Ovary (tissue), 3 donors: ENCODE measurements around the gene HAUS8.

Experiments used
- EP300 ChIP-seq: sonication (generic); formaldehyde crosslinking; IDR thresholded peaks from one replicate; pipeline ENCODE4 v1.6.1; 2017; ENCODE audit warnings: antibody characterized with exemption
- TF ChIP-seq, protein P1 (sequence below), 3 donors: fragments of 450-650 bp in 2 of 3; fragments of 200-600 bp in 1 of 3; IDR thresholded peaks; one replicate each; pipeline versions ENCODE4 v1.5.1 to v1.8.0; 2016 to 2022; ENCODE audit warnings: antibody characterized with exemption in 3 of 3, mild to moderate bottlenecking in 1 of 3
- donor health status: DM: no; HTN: no; CAD: no.

DNA sequence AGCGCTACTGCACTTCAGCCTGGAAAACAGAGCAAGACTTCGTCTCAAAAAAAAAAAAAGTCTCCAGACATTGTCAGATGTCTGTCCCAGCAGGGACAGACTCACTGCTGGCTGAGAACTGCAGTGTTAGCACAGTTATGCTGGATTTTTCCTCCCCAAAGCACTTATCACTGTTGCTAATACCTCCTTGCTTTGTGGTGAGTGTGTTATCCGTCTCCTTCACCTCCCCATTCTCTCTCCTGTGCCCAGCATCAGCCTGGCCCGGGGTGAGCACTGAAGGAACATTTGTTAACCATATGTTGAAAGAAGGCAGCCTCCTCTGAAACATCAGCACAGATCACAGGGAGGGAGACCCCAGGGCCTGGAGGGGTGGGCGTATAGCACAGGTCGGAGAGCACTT lies 11.6 kb upstream of the HAUS8 start:
- TF ChIP-seq EP300 = no peak
- TF ChIP-seq, protein P1, sequence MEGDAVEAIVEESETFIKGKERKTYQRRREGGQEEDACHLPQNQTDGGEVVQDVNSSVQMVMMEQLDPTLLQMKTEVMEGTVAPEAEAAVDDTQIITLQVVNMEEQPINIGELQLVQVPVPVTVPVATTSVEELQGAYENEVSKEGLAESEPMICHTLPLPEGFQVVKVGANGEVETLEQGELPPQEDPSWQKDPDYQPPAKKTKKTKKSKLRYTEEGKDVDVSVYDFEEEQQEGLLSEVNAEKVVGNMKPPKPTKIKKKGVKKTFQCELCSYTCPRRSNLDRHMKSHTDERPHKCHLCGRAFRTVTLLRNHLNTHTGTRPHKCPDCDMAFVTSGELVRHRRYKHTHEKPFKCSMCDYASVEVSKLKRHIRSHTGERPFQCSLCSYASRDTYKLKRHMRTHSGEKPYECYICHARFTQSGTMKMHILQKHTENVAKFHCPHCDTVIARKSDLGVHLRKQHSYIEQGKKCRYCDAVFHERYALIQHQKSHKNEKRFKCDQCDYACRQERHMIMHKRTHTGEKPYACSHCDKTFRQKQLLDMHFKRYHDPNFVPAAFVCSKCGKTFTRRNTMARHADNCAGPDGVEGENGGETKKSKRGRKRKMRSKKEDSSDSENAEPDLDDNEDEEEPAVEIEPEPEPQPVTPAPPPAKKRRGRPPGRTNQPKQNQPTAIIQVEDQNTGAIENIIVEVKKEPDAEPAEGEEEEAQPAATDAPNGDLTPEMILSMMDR (IDR thresholded peaks at IDR 0.05) = no peak
